T-helper 1 cell treated with Interleukin-12 subunit alpha and Interleukin-12 subunit beta and Interleukin-4 antibody, amounts not matched to agents 30 ng/mL and 1 ng/mL, for 36 hours (primary cell): Measurements from ENCODE around the gene OR1J4. TPM values are rescaled to one million over a fixed set of nuclear protein-coding genes. Genes with fewer than 3 reads are reported as not detected.
"Not testable (repeated sequence)": the region's sequence is repeated elsewhere in the genome, so short reads cannot be mapped to it uniquely, and the experiment has no call there.

Source experiments
- intact Hi-C: fragments of 100-400 bp; cut with micrococcal nuclease; formaldehyde crosslinking; loops from one replicate; pipeline ENCODE4 v1.15.1; 2024
- total RNA-seq: library from RNA; stranded (reverse); gene quantifications from 2 replicates; pipeline ENCODE4 v1.2.3, GENCODE V29; 2022

The OR1J4 gene
- not detected in 2 replicates for total RNA-seq

- intact Hi-C loops: no loop called here
Observed at GRCh38 chr9:122518841-122519240, at the start of gene OR1J4. TSS of gene OR1J4 (plus strand) at chr9:122519141. CDS start at chr9:122519141, 0 bp downstream.

GRCh38 chr9:122474561-122474960 is 44.4 kb upstream of the OR1J4 start:
- intact Hi-C loops: no loop called here

GRCh38 chr9:122475717-122476116 is 43.2 kb upstream of the OR1J4 start:
- intact Hi-C loops: no loop called here

GRCh38 chr9:122477346-122477745 is 41.6 kb upstream of the OR1J4 start:
- intact Hi-C loops: no loop called here

- intact Hi-C loops: no loop called here
Observed at GRCh38 chr9:122477826-122478225, 41.1 kb upstream of the OR1J4 start, which contains the start of gene OR1J1. TSS of gene OR1J1 (minus strand) at chr9:122477926. CDS start at chr9:122477926, 0 bp downstream.

- intact Hi-C loops: no loop called here
Observed at GRCh38 chr9:122479062-122479461, 39.9 kb upstream of the OR1J4 start.

- intact Hi-C loops: loop anchor here (1.0 kb wide), 2 partner anchors 311 to 492 kb away; no protein-coding TSS in a partner anchor
Observed at GRCh38 chr9:122498883-122499288, 20.1 kb upstream of the OR1J4 start.

GRCh38 chr9:122506964-122507363 is 12.0 kb upstream of the OR1J4 start:
- intact Hi-C loops: no loop called here

- intact Hi-C loops: no loop called here
Observed at GRCh38 chr9:122510502-122510901, 8.4 kb upstream of the OR1J4 start, which contains the start of gene OR1J2. TSS of gene OR1J2 (plus strand) at chr9:122510802. CDS start at chr9:122510802, 0 bp downstream.

- intact Hi-C loops: no loop called here
Observed at GRCh38 chr9:122518226-122518625, 715 bp upstream of the OR1J4 start.

- intact Hi-C loops: no loop called here
Observed at GRCh38 chr9:122519376-122519775, 435 bp downstream of the OR1J4 start.

GRCh38 chr9:122526602-122527001 is 7.7 kb downstream of the OR1J4 start:
- intact Hi-C loops: no loop called here

GRCh38 chr9:122527193-122527592 is 8.3 kb downstream of the OR1J4 start, which contains the start of gene OR1N1:
TSS of gene OR1N1 (minus strand) at chr9:122527293. CDS start at chr9:122527293, 0 bp downstream.
- intact Hi-C loops: no loop called here

GRCh38 chr9:122531157-122531556 is 12.2 kb downstream of the OR1J4 start:
- intact Hi-C loops: not testable (repeated sequence)

- intact Hi-C loops: no loop called here
Observed at GRCh38 chr9:122536134-122536533, 17.2 kb downstream of the OR1J4 start.

- intact Hi-C loops: not testable (repeated sequence)
Observed at GRCh38 chr9:122537066-122537465, 18.1 kb downstream of the OR1J4 start.

- intact Hi-C loops: no loop called here
Observed at GRCh38 chr9:122538757-122539156, 19.8 kb downstream of the OR1J4 start.

- intact Hi-C loops: no loop called here
Observed at GRCh38 chr9:122546196-122546595, 27.3 kb downstream of the OR1J4 start.

GRCh38 chr9:122551371-122551770 is 32.4 kb downstream of the OR1J4 start:
- intact Hi-C loops: no loop called here

GRCh38 chr9:122552812-122553211 is 33.9 kb downstream of the OR1J4 start, which contains the start of gene OR1N2:
TSS of gene OR1N2 (plus strand) at chr9:122553112. CDS start at chr9:122553212, 100 bp downstream.
- intact Hi-C loops: no loop called here

- intact Hi-C loops: no loop called here
Observed at GRCh38 chr9:122561446-122561845, 42.5 kb downstream of the OR1J4 start.

GRCh38 chr9:122562134-122562760 is 43.3 kb downstream of the OR1J4 start:
- intact Hi-C loops: no loop called here

- intact Hi-C loops: no loop called here
Observed at GRCh38 chr9:122567901-122568300, 49.0 kb downstream of the OR1J4 start.
